ENCODE measurements around the gene ECHS1.

- TF ChIP-seq EZH2 (IDR thresholded peaks at IDR 0.05; ENCODE audit: insufficient read depth, poor library complexity, severe bottlenecking) (no peak), EZH2phosphoT487 (IDR thresholded peaks at IDR 0.05; ENCODE audit: insufficient read depth, low read depth) (no peak)
Measured at GRCh38 chr10:133412381-133412711, 39.2 kb upstream of the ECHS1 start.

Measured in GM23248 (cell line).